B cell (primary cell): ENCODE results near the gene CDHR5.

Experiments used
- EZH2 ChIP-seq: IDR thresholded peaks from 2 replicates; pipeline ENCODE4 v1.6.1; 2012; ENCODE audit warnings: borderline replicate concordance, low read depth, mild to moderate bottlenecking, moderate library complexity, low read length; ENCODE audit not compliant: insufficient read depth, poor library complexity, severe bottlenecking
- TF ChIP-seq, protein P1 (sequence below): fragments of 200-600 bp; IDR thresholded peaks from one replicate; pipeline ENCODE4 v1.8.0; 2022; ENCODE audit warnings: antibody characterized with exemption, mild to moderate bottlenecking

DNA sequence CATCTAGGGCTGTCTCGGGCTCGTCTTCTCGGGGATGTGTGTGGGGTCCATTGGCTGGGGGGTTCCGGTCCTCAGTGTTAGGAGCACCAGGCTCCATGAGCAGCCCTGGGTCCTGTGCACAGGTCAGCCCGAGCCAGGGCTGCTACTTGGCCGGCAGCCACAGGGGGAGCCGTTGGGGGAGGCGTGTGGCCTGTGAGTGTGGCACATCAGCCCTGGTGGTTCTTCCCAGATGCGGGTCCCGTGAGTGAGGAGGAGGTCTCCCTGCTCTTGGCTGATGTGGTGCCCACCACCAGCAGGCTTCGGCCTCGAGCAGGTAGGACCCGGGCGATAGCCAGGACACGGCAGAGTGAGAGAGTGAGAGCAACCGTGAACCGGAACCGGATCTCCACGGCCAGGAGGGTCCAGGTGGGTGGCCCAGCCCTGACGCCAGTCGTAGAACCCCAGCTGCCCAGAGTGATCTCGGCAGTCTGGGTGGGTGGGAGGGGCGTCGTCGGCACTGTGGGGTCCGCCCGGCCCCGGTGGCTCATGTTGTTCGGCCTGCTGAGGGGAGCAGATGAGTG lies 27.5 kb downstream of the CDHR5 start:
- TF ChIP-seq, protein P1, sequence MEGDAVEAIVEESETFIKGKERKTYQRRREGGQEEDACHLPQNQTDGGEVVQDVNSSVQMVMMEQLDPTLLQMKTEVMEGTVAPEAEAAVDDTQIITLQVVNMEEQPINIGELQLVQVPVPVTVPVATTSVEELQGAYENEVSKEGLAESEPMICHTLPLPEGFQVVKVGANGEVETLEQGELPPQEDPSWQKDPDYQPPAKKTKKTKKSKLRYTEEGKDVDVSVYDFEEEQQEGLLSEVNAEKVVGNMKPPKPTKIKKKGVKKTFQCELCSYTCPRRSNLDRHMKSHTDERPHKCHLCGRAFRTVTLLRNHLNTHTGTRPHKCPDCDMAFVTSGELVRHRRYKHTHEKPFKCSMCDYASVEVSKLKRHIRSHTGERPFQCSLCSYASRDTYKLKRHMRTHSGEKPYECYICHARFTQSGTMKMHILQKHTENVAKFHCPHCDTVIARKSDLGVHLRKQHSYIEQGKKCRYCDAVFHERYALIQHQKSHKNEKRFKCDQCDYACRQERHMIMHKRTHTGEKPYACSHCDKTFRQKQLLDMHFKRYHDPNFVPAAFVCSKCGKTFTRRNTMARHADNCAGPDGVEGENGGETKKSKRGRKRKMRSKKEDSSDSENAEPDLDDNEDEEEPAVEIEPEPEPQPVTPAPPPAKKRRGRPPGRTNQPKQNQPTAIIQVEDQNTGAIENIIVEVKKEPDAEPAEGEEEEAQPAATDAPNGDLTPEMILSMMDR = no peak
- no peak for TF ChIP-seq EZH2
